HG02610 (cell line): Measurements from ENCODE around the gene SGPP1.
"Not testable (repeated sequence)": the region's sequence is repeated elsewhere in the genome, so short reads cannot be mapped to it uniquely, and the experiment has no call there.

Experiments
- ATAC-seq: cut with Tn5 transposase; IDR thresholded peaks from one replicate; pipeline ENCODE4 v1.9.1; 2021; ENCODE audit warnings: mild to moderate bottlenecking, moderate library complexity; ENCODE audit not compliant: unreplicated experiment

SGPP1 gene

DNA sequence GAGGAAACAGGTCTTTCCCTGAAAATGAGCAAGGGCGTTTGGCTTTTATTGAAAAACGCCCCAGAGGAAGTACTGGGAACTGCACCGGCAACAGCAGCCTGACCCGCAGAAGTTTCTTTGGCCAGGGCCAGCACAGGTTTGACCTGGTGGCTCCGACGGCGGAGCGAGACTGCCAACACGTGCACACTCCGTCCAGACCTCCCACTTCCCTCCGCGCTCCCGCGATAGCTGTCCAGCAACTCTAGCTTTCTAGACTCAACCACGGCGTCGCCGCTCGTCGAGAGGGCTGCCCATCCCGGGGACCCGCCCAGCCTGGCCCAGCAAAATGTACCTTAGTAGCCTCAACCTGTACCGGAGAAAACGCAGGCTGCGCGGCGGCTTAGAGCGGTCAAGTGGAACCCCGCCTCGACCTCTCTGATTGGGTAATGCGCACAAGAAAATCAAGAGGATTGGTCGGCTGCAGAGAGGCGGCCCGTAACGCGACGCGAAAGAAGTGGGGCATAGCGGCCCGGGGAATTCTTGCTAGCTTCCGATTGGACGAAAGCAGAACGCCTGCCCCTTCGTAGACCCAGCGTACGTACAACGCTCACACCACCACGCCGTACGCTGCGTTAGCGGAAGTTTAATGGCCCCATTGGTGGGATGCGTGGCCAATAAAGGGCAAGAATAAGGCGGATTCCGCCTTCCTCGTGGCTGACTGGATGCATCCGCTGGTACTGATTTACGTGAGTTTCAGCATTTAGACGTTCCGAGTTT, 86.2 kb downstream of the SGPP1 start, which contains the start of gene WDR89:
Gene WDR89, minus strand, starts transcription at position 399 of the 756 bp plus-strand sequence. CDS start 41,929 bp downstream, outside the sequence.
- ATAC-seq, result peak; percentile 85

DNA sequence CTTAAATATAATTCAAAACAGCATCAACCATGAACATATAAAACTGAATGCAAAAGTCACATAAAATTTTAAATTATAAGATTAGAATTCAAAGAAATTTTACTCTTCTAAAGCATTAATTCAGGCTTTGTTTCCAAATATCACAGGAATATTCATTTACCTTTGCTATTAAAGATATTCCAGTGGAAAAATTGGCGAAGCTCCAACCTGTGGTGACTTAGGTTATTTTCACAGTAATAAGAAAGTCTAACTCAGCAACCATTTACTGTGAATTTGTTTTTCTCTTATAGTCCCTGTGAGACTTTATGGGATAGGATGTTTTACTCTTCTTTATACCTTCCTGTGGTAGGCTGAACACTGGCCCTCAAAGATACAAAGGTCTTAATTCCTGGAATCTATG, 89.4 kb downstream of the SGPP1 start:
- no peak for ATAC-seq

DNA sequence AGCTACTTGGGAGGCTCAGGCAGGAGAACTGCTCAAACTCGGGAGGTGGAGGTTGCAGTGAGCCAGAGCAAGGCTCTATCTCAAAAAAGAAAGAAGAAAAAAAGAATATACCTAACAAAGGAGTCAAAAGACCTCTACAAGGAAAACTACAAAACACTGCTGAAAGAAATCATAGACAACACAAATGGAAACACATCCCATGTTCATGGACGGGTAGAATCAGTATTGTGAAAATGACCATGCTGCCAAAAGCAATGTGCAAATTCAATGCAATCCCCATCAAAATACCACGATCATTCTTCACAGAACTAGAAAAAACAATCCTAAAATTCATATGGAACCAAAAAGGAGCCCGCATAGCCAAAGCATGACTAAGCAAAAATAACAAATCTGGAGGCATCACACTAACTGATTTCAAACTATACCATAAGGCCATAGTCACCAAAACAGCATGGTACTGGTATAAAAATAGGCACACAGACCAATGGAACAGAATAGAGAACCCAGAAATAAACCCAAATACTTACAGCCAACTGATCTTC, 91.7 kb downstream of the SGPP1 start:
- not testable (repeated sequence) for ATAC-seq
